ENCODE measurements around the gene LANCL3. TPM values are rescaled to one million over a fixed set of nuclear protein-coding genes. Genes with fewer than 3 reads are reported as not detected.

The LANCL3 gene
- total RNA-seq, 2 donors from 2014 or later: 0.07 to 0.11 TPM

DNA sequence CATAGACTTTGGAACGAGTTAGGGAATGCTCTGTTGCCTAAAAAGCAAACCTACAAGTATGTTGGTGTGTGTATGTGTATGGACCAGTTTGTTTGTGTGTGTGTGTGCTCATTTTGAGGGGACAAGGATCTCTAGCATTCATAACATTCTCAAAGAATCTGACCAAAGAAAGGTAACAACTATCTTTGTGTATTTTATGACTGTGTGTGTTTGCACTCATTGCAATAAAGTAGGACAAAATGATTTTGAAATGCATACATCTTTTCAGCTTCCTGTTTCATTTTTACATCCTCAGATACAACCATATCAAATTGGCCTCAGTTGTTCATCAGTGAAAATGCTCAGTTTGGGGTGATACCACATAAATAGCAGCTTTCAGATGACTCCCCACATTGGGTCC, 105.8 kb downstream of the LANCL3 start:
- H3K27me3 ChIP-seq (ENCODE audit: control insufficient read depth, insufficient read depth, low read length, poor library complexity, severe bottlenecking): no peaks in the 10 kb centered on the region
- no CpG with 5 or more reads among the region's 1 CpG for WGBS, 2 experiments (ENCODE audit: insufficient coverage in 1 of 2, insufficient read length in 1 of 2)
- no peak overlapping the region for H3K27ac ChIP-seq (ENCODE audit: low read depth, low read length)
- no peak overlapping the region for H3K4me3 Mint-ChIP-seq
- H3K36me3 Mint-ChIP-seq (ENCODE audit: low read depth): no peaks in the 10 kb centered on the region
- H3K9me3 ChIP-seq (ENCODE audit: control insufficient read depth, low read length): no peaks in the 10 kb centered on the region
- H3K9ac ChIP-seq (ENCODE audit: extremely low read depth, low read length, poor library complexity, severe bottlenecking): no peak overlapping the region
- H3K9me3 Mint-ChIP-seq: peaks cover 28% of the 10 kb centered on the region
- H3K36me3 ChIP-seq (ENCODE audit: control insufficient read depth, insufficient read depth, low read length): no peaks in the 10 kb centered on the region
- TF ChIP-seq, protein P1, sequence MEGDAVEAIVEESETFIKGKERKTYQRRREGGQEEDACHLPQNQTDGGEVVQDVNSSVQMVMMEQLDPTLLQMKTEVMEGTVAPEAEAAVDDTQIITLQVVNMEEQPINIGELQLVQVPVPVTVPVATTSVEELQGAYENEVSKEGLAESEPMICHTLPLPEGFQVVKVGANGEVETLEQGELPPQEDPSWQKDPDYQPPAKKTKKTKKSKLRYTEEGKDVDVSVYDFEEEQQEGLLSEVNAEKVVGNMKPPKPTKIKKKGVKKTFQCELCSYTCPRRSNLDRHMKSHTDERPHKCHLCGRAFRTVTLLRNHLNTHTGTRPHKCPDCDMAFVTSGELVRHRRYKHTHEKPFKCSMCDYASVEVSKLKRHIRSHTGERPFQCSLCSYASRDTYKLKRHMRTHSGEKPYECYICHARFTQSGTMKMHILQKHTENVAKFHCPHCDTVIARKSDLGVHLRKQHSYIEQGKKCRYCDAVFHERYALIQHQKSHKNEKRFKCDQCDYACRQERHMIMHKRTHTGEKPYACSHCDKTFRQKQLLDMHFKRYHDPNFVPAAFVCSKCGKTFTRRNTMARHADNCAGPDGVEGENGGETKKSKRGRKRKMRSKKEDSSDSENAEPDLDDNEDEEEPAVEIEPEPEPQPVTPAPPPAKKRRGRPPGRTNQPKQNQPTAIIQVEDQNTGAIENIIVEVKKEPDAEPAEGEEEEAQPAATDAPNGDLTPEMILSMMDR (conservative IDR thresholded peaks at IDR 0.05): no peak
- H3K27ac Mint-ChIP-seq: no peak overlapping the region
- H3K4me3 ChIP-seq (ENCODE audit: low read length): no peak overlapping the region
- DNase-seq: no peak
- no peaks in the 10 kb centered on the region for H3K27me3 Mint-ChIP-seq (ENCODE audit: insufficient read depth)
- no peaks in the 10 kb centered on the region for H3K4me1 ChIP-seq (ENCODE audit: control insufficient read depth, insufficient read depth, low read length)
- H3K4me1 Mint-ChIP-seq: peaks cover 6% of the 10 kb centered on the region

- DNase-seq: no peak
- Mint-ChIP-seq H3K4me3 (no peak overlapping the region), H3K27me3 (ENCODE audit: insufficient read depth) (no peaks in the 10 kb centered on the region), H3K9me3 (peaks cover 32% of the 10 kb centered on the region), H3K27ac (no peak overlapping the region), H3K36me3 (ENCODE audit: low read depth) (no peaks in the 10 kb centered on the region), H3K4me1 (peaks cover 6% of the 10 kb centered on the region)
- H3K9me3 ChIP-seq (ENCODE audit: control insufficient read depth, low read length): no peaks in the 10 kb centered on the region
- TF ChIP-seq, protein P1 (conservative IDR thresholded peaks at IDR 0.05): no peak
- H3K4me1 ChIP-seq (ENCODE audit: control insufficient read depth, insufficient read depth, low read length): no peaks in the 10 kb centered on the region
- no peaks in the 10 kb centered on the region for H3K36me3 ChIP-seq (ENCODE audit: control insufficient read depth, insufficient read depth, low read length)
- no peak overlapping the region for H3K27ac ChIP-seq (ENCODE audit: low read depth, low read length)
- H3K9ac ChIP-seq (ENCODE audit: extremely low read depth, low read length, poor library complexity, severe bottlenecking): no peak overlapping the region
- 86 to 100% methylated on average over 1 of the region's 1 CpG for WGBS, 2 experiments (ENCODE audit: insufficient coverage in 1 of 2, insufficient read length in 1 of 2)
- no peak overlapping the region for H3K4me3 ChIP-seq (ENCODE audit: low read length)
- no peaks in the 10 kb centered on the region for H3K27me3 ChIP-seq (ENCODE audit: control insufficient read depth, insufficient read depth, low read length, poor library complexity, severe bottlenecking)
Measured at GRCh38 chrX:37677765-37678164, 106.3 kb downstream of the LANCL3 start.

- no peaks in the 10 kb centered on the region for H3K36me3 ChIP-seq (ENCODE audit: control insufficient read depth, insufficient read depth, low read length)
- peaks cover 6% of the 10 kb centered on the region for H3K4me1 Mint-ChIP-seq
- no peaks in the 10 kb centered on the region for H3K9me3 ChIP-seq (ENCODE audit: control insufficient read depth, low read length)
- no peak overlapping the region for H3K27ac Mint-ChIP-seq
- TF ChIP-seq, protein P1 (conservative IDR thresholded peaks at IDR 0.05): no peak
- no peaks in the 10 kb centered on the region for H3K36me3 Mint-ChIP-seq (ENCODE audit: low read depth)
- no peak overlapping the region for H3K27ac ChIP-seq (ENCODE audit: low read depth, low read length)
- H3K27me3 ChIP-seq (ENCODE audit: control insufficient read depth, insufficient read depth, low read length, poor library complexity, severe bottlenecking): no peaks in the 10 kb centered on the region
- H3K4me1 ChIP-seq (ENCODE audit: control insufficient read depth, insufficient read depth, low read length): no peaks in the 10 kb centered on the region
- H3K4me3 Mint-ChIP-seq: no peak overlapping the region
- peaks cover 31% of the 10 kb centered on the region for H3K9me3 Mint-ChIP-seq
- H3K9ac ChIP-seq (ENCODE audit: extremely low read depth, low read length, poor library complexity, severe bottlenecking): no peak overlapping the region
- no peak overlapping the region for H3K4me3 ChIP-seq (ENCODE audit: low read length)
- 100% methylated on average over 1 of the region's 1 CpG; no CpG with 5 or more reads in 1 of the 2 experiments for WGBS, 2 experiments (ENCODE audit: insufficient coverage in 1 of 2, insufficient read length in 1 of 2)
- H3K27me3 Mint-ChIP-seq (ENCODE audit: insufficient read depth): no peaks in the 10 kb centered on the region
- no peak for DNase-seq
Measured at GRCh38 chrX:37678574-37678973, 107.1 kb downstream of the LANCL3 start.
